Measurements from ENCODE around the gene CRAT.

The CRAT gene

DNA sequence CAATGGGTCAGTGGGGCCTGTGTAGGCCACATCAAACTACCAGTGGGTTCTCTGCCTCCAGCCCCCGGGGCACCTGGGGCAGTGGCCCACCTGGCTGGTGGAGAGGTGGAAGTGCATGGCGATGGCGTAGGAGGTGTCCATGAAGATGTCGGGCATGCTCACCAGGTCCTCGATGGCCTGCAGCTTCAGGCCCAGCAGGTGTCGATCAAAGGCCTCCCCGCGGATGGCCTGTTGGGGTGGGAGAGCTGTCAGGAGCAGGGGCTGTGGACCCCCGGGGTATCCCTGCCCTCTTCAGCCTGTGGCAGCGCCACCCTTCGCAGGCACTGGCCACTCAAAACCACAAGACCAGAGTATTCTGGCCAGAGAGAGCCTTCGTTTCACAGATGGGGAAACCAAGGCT, 14.7 kb downstream of the CRAT start:
- TF ChIP-seq, protein P1, sequence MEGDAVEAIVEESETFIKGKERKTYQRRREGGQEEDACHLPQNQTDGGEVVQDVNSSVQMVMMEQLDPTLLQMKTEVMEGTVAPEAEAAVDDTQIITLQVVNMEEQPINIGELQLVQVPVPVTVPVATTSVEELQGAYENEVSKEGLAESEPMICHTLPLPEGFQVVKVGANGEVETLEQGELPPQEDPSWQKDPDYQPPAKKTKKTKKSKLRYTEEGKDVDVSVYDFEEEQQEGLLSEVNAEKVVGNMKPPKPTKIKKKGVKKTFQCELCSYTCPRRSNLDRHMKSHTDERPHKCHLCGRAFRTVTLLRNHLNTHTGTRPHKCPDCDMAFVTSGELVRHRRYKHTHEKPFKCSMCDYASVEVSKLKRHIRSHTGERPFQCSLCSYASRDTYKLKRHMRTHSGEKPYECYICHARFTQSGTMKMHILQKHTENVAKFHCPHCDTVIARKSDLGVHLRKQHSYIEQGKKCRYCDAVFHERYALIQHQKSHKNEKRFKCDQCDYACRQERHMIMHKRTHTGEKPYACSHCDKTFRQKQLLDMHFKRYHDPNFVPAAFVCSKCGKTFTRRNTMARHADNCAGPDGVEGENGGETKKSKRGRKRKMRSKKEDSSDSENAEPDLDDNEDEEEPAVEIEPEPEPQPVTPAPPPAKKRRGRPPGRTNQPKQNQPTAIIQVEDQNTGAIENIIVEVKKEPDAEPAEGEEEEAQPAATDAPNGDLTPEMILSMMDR (conservative IDR thresholded peaks at IDR 0.05; ENCODE audit: low read depth, low read length): no peak
- no peak for DNase-seq (ENCODE audit: low read depth)
- H3K4me3 ChIP-seq (ENCODE audit: low read length): no peak overlapping the region

DNA sequence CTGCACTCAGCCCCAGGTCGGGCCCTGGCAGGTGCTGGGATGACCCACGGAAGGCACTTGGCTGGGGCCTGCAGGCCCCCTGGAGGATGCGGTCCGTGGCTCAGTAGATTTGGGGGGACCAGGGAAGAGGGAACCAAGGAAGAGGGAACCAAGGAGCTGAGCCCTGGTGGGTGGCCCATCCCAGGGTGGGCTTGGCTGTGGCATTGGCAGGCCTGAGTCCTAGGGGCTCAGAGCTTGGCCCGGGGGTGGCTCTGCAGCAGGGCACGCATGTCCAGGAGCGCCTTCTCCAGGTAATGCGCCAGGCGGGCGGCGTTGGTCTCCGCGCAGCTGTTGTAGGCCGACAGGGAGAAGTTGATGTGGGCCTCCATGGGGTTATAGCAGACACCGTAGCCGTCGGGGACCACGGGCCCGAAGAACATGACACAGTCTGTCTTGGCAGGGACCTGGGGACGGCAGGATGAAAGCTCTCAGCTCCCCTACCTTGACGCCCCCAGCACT, 15.4 kb downstream of the CRAT start:
- TF ChIP-seq, protein P1 (conservative IDR thresholded peaks at IDR 0.05; ENCODE audit: low read depth, low read length): no peak
- H3K4me3 ChIP-seq (ENCODE audit: low read length): no peak overlapping the region
- no peak for DNase-seq (ENCODE audit: low read depth)

DNA sequence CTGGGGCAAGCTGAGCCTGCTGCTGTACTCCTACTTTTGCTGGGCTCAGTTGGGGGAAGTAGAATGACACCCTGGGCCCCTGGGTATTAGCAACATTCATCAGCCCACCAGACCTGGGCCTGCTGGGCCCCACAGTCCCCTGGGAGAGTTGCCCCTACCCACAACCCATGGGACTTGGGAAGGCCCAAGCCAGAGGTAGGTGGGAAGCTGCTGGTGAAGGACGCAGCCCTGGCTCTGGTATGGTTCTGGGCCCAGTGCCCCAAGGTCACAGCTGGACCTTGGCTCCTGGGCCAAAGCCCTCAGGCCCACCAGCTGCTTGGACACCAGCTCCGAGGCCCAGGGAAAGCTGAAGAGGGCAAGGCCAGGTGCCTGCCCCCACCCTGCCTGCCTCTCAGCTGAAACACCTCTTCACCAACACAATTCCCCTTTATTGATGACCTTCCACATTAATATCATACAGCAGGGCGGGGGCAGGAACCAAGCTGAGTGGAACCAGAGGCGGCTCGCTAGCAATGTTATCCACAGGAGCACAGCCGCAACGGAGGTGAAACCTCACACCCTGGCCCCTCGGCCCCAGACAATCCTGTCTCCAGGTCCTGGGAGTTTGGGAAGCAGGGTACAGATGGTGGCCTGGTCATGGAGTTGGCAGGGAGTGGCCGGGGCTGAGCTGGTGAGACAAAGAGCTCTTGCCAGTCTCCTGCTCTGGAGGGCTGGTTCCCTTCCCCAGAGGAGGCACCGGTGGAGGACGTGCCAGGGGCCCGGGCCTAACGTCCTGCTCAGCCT, 16.0 kb downstream of the CRAT start:
- TF ChIP-seq, protein P1 (conservative IDR thresholded peaks at IDR 0.05; ENCODE audit: low read depth, low read length): no peak
- no peak overlapping the region for H3K4me3 ChIP-seq (ENCODE audit: low read length)
- DNase-seq (ENCODE audit: low read depth): no peak

DNA sequence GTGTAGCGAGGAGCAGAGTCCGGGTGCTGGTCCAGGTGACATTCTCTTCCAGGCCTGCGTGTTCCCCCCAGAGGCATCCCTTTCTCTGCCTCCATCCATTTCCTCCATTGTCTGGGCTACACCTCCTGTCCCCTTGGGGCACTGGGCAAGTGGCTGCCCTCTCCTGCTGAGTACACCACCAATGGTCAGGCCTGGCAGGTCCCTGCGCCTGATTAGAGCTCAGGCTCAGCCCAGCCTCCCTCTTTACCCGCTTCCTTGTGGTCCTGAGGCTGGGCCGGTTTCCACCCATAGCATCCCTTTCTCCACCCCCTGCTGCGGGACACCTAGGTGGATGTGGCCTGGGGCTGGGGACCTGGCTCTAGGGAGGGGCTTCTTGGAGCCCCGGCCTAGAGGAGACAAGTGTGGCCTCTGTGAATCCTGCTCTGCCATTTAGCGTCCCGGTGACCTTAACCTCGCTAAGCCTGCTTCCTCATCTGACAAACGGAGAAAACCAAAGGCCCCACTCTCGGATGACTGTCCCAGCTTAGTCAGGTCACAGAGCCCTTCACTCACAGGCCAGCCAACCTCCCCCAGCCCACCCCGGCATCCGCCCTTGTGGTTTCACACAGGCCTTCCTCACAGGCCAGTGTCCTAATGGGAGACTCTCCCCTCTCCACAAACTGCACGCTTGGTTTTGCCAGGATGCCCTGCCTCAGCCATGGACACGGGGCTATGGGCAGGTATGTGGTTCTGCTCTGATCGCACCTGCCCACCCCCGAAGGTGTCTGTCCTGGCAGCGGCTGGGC, 16.8 kb downstream of the CRAT start:
- H3K4me3 ChIP-seq (ENCODE audit: low read length): no peak overlapping the region
- no peak for DNase-seq (ENCODE audit: low read depth)
- TF ChIP-seq, protein P1 (conservative IDR thresholded peaks at IDR 0.05; ENCODE audit: low read depth, low read length): no peak

DNA sequence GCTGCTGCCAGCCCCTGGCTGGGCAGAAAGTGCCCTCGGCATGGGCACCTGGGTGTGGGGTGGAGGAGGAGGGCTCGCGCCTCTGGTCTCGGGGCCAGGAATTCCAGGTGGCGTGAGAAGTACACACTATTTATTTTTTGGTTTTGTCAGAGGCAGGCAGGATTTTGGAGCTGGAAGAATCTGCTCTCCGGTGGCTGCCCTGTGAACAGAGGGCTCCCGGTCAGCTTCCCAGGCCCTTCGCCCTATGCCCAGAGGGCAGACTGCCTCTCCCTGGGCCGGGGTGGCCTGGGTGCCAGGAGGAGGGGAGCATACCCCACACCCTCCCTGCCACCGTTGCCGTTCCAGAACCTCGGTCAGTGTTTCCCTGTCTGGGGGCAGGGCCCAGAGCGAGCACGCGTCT, 21.3 kb downstream of the CRAT start:
- H3K4me3 ChIP-seq (ENCODE audit: low read length): no peak overlapping the region
- TF ChIP-seq, protein P1 (conservative IDR thresholded peaks at IDR 0.05; ENCODE audit: low read depth, low read length): no peak
- DNase-seq (ENCODE audit: low read depth): no peak

DNA sequence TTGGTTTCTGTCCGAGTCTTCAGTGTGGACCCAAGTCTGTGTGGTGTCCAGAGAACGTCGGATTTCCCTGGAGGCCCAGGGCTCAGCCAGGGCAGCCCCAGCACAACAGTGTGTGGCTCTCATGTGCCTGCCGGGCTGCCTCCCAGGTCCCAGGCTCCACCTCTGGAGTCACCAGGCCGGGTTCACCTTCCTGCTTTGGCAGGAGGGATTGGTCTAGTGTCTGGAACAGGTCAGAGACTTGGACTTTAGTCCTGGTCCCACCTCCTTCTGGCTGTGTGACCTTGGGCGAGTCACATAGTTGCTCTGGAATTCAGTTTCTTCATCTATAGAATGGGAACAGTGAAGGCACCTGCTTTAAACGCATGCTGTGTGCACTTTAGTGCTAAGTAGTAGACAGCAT, 26.5 kb downstream of the CRAT start:
- no peak for DNase-seq (ENCODE audit: low read depth)
- no peak overlapping the region for H3K4me3 ChIP-seq (ENCODE audit: low read length)
- TF ChIP-seq, protein P1 (conservative IDR thresholded peaks at IDR 0.05; ENCODE audit: low read depth, low read length): no peak
